Measurements from ENCODE around the gene PHETA2.

The PHETA2 gene

GRCh38 chr22:42074132-42074811, at the start of gene PHETA2:
Gene PHETA2, plus strand, starts transcription at chr22:42074248. Its CDS starts 3,046 bp downstream, at chr22:42077294.
- DNase-seq = peak; percentile 60

GRCh38 chr22:42025421-42025820, 48.6 kb upstream of the PHETA2 start:
- no peak for DNase-seq

GRCh38 chr22:42026705-42027104, 47.3 kb upstream of the PHETA2 start:
- DNase-seq = no peak

- no peak for DNase-seq
These were observed 40.5 kb upstream of the PHETA2 start for GRCh38 chr22:42033263-42034181.

GRCh38 chr22:42035256-42035655, 38.8 kb upstream of the PHETA2 start:
- DNase-seq = no peak

GRCh38 chr22:42039271-42039670, 34.8 kb upstream of the PHETA2 start:
- DNase-seq = no peak

- DNase-seq = no peak
These were observed 32.3 kb upstream of the PHETA2 start for GRCh38 chr22:42041784-42042183.

- no peak for DNase-seq
These were observed 23.3 kb upstream of the PHETA2 start for GRCh38 chr22:42050641-42051180.

GRCh38 chr22:42052765-42053164, 21.3 kb upstream of the PHETA2 start:
- no peak for DNase-seq

GRCh38 chr22:42056757-42057511, 17.1 kb upstream of the PHETA2 start:
- DNase-seq = no peak

- no peak for DNase-seq
These were observed 13.6 kb upstream of the PHETA2 start for GRCh38 chr22:42060489-42060888.

GRCh38 chr22:42061041-42061440, 13.0 kb upstream of the PHETA2 start:
- no peak for DNase-seq

- no peak for DNase-seq
These were observed 11.4 kb upstream of the PHETA2 start for GRCh38 chr22:42062506-42063170.

GRCh38 chr22:42064629-42065028, 9.4 kb upstream of the PHETA2 start:
- DNase-seq = no peak

- DNase-seq = no peak
These were observed 8.5 kb upstream of the PHETA2 start for GRCh38 chr22:42065438-42066125.

- DNase-seq = no peak
These were observed 7.8 kb upstream of the PHETA2 start for GRCh38 chr22:42066126-42066761.

- no peak for DNase-seq
These were observed 7.1 kb upstream of the PHETA2 start for GRCh38 chr22:42066937-42067336.

GRCh38 chr22:42067671-42068251, 6.3 kb upstream of the PHETA2 start:
- DNase-seq = no peak

GRCh38 chr22:42068291-42068690, 5.8 kb upstream of the PHETA2 start:
- DNase-seq = no peak

- DNase-seq = peak; percentile 56
These were observed 4.1 kb upstream of the PHETA2 start for GRCh38 chr22:42069801-42070516.
